HG03565 (cell line): Measurements from ENCODE around the gene STIP1.

ENCODE experiments used
- ATAC-seq: cut with Tn5 transposase; IDR thresholded peaks from one replicate; pipeline ENCODE4 v1.9.1; 2021; ENCODE audit warnings: mild to moderate bottlenecking, moderate library complexity; ENCODE audit not compliant: unreplicated experiment

STIP1 gene

DNA sequence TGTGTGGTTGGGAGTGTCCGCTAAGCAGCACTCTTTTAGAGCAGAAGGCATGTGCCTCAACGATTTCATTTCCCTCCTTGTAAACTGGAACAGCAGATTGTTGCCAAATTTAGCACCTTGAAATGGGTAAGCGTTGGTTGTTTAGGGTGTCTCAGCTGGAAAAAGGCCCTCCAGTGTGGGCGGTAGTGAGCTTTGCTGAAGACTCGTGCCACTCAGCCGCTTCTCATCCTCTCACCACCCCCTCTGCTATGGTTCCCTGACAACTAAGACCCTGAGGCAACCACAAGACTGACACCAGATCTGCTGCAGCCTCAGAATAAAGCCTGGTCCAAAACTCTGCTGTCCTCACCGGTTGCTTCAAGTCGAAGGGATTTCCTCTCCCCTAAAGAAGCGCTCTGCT is 10.7 kb downstream of the STIP1 start:
- ATAC-seq: no peak

GRCh38 chr11:64198511-64198910 is 12.5 kb downstream of the STIP1 start:
- ATAC-seq: no peak

- no peak for ATAC-seq
These were observed 15.6 kb downstream of the STIP1 start for GRCh38 chr11:64201543-64201942.

DNA sequence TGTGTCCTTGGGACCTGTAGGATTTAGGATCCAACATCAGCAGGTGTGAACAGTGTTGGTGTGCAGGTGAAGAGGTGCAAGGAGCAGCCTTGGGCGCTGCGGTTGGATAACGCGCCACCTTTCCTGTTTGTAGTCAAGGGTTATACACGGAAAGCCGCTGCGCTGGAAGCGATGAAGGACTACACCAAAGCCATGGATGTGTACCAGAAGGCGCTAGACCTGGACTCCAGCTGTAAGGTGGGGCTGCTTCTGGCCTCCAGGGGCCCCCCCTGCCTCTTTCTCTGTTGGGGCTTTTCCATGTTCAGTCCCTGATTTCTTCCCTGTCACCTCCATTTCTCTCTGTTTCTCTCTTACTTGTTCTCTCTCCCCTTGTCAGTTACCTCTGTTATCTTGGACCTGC is 17.0 kb downstream of the STIP1 start:
- ATAC-seq: no peak

DNA sequence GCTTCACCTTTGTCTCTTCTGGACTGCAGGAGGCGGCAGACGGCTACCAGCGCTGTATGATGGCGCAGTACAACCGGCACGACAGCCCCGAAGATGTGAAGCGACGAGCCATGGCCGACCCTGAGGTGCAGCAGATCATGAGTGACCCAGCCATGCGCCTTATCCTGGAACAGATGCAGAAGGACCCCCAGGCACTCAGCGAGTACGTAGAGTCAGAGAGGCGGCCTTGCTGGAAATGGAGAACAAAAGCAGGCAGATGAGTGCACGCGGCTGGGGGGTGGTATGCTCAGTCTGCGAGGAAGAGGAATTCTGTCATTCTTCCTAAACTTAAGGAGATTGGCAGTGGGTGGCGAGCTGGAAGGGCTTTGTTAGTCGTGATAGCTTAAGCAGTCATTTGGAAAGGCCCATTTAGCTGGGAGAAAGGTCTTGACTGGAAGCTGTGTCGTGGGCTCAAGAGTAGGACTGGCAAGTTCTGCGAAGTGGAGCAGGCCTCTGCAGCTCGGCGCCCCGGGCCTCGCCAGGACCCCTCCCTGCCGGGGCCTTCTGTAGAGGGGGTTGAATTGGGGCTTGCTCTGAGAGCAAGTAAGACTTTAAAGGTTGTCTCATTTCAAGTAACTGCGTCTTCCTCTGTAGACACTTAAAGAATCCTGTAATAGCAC is 17.6 kb downstream of the STIP1 start:
- ATAC-seq: no peak

GRCh38 chr11:64204080-64204440 is 18.1 kb downstream of the STIP1 start:
- ATAC-seq: no peak

- ATAC-seq: no peak
These were observed 18.6 kb downstream of the STIP1 start for GRCh38 chr11:64204464-64204989.

- no peak for ATAC-seq
These were observed 20.7 kb downstream of the STIP1 start, which contains the start of gene FERMT3 for GRCh38 chr11:64206457-64207255. Gene FERMT3 (plus strand): TSS chr11:64206721. CDS start chr11:64207365, 644 bp downstream.

GRCh38 chr11:64207256-64208085 is 21.5 kb downstream of the STIP1 start:
- peak; percentile 42 for ATAC-seq

GRCh38 chr11:64208086-64208795 is 22.3 kb downstream of the STIP1 start:
- peak; percentile 4 for ATAC-seq

DNA sequence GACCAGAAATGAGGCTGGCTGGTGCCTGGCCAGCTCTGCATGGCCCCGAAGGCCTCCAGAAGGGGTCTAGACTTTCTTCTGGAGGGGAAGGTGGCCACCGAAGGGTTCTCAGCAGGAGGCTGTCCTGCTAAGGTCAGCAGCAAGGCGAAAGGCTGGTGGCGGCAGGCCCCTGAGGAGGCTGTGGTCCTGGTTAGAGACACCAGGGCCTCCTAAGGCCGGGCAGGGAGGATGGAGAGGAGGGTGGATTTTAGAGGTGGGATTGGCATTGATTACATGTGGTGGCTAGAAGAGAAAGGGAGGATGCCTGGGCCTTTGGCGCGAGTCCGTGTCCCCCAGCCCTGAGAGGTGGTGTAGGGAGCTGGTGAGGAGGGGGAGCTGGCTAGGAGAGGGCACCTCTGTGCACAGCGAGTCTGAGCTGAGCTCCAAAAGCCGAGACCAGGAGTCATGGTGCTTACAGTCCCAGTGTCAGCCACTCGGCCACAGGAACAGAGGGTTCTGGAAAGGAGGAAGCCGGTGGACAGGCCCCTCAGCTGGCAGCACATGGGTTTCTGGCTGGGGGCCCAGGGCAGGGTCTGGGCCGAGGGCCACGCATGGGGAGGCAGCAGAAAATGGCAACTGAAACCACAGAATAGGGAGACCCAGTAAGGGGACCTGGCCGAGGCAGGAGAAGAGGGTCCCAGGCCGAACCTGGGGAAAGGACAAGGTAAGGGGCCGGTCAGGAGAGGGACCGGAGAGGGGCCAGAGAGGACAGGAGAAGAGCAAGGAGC is 23.0 kb downstream of the STIP1 start:
- no peak for ATAC-seq

DNA sequence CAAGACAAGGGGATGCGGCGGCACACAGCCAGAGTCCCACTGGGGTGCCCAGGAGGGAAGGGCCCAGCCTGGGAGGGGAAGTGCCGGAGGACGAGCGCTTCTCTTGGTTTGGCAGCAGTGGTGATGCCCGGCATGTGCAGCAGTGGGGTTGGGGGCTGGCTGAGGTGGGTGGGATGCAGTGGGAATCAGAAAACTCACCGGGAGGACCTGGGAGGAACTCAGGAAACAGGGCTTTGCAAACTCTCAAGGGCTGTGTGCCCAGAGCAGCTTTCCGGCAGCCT is 23.5 kb downstream of the STIP1 start:
- no peak for ATAC-seq

- ATAC-seq: no peak
These were observed 24.5 kb downstream of the STIP1 start for GRCh38 chr11:64210301-64211020.

- no peak for ATAC-seq
These were observed 25.4 kb downstream of the STIP1 start for GRCh38 chr11:64211181-64211872.

DNA sequence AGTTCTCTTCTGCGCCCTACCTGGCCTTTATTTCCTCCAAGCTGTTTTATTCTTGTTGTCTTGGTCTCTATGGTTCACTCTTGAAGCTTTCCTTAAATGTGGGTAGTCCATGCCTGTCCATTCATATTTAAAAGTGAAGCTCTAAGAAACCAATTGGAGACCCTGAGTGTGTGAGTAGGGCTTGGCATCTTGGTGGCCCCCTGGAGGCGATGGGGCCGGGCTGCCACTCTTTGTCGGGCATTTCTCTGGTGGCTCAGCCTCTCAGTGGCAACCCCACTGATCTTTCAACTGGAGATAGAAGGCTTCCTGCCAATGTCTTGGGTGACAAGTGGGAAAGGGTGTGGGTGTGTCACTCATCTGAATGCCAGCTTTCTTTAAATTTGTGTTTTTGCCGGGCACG is 30.9 kb downstream of the STIP1 start:
- ATAC-seq: no peak

DNA sequence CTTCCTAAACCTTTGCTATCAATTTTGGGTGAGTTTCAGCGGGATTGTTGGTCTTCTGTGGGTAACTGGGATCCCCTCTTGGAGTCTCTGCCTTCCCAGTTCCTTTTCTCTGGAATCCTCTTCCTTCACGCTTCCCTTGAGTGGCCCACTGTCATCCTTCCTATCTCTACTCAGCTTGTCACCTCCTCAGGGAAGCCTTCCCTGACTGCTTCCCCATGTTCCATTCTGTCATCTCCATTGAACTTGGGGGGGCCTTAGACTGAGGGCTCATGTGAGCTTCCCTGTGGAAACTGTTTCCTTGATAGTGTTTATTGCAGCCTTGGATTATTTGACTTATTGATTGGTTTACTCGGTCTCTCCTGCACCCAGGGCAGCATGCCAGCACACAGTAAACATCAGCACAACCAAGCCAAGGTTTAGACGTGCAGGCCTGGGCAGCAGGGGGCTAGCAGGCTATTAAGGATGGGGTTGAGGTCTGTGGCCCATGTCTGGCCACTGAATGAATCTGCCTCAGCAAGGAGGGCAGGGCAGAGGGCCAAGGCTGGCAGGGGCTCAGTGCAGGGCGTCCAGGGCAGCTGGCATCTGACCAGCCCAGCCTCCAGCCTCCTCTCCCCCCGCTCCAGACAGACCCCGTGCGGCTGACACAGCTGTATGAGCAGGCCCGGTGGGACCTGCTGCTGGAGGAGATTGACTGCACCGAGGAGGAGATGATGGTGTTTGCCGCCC is 32.8 kb downstream of the STIP1 start:
- ATAC-seq: no peak

DNA sequence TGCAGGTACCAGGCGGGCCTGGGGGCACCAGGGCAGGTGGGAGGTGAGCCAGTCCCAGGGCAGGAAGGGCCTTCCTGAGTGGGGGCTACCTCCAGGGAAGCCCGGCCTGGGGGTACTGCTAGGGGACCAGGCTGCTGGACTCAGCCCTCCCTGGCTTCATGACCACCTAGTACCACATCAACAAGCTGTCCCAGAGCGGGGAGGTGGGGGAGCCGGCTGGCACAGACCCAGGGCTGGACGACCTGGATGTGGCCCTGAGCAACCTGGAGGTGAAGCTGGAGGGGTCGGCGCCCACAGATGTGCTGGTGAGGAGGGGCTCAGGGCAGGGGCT is 33.3 kb downstream of the STIP1 start:
- ATAC-seq: no peak

- no peak for ATAC-seq
These were observed 33.8 kb downstream of the STIP1 start for GRCh38 chr11:64219755-64220154.
